NOMO-1 (cell line): ENCODE data around the gene RNF183.
"Not testable (repeated sequence)": the region's sequence is repeated elsewhere in the genome, so short reads cannot be mapped to it uniquely, and the experiment has no call there.

ENCODE experiments used
- DNase-seq, 2 experiments: peaks; one replicate each; lab custom pipeline; 2025; ENCODE audit not compliant: unreplicated experiment in 2 of 2; lab: John Stamatoyannopoulos, UW

The RNF183 gene

GRCh38 chr9:113275157-113276131 lies 27.7 kb downstream of the RNF183 start, which contains the start of the genes CDC26 and PRPF4:
Gene CDC26 (minus strand): TSS chr9:113275572. CDS start chr9:113272507, 3,065 bp downstream.
Gene PRPF4 (plus strand): TSS chr9:113275658. CDS start chr9:113275744, 86 bp downstream.
- peak; percentile 96 to 97 for DNase-seq

- peak; percentile 40 to 75 for DNase-seq
These were observed 28.6 kb downstream of the RNF183 start for GRCh38 chr9:113274474-113275156.

GRCh38 chr9:113269871-113270270 lies 33.3 kb downstream of the RNF183 start:
- no peak for DNase-seq

GRCh38 chr9:113269355-113269754 lies 33.8 kb downstream of the RNF183 start:
- DNase-seq = no peak

GRCh38 chr9:113267911-113268566 lies 35.1 kb downstream of the RNF183 start:
- DNase-seq = no peak

GRCh38 chr9:113266174-113266573 lies 37.0 kb downstream of the RNF183 start:
- no peak for DNase-seq

GRCh38 chr9:113261917-113262671 lies 41.1 kb downstream of the RNF183 start:
- no peak for DNase-seq

GRCh38 chr9:113258282-113258681 lies 44.9 kb downstream of the RNF183 start:
- no peak for DNase-seq

GRCh38 chr9:113257863-113258262 lies 45.3 kb downstream of the RNF183 start:
- no peak for DNase-seq

GRCh38 chr9:113255438-113255837 lies 47.7 kb downstream of the RNF183 start:
- DNase-seq = peak; percentile 51 to 70

GRCh38 chr9:113254991-113255390 lies 48.2 kb downstream of the RNF183 start:
- DNase-seq = no peak

- no peak for DNase-seq
These were observed 52.4 kb downstream of the RNF183 start for GRCh38 chr9:113250807-113251206.

GRCh38 chr9:113249661-113250060 lies 53.5 kb downstream of the RNF183 start:
- not testable (repeated sequence) for DNase-seq

GRCh38 chr9:113247640-113248039 lies 55.5 kb downstream of the RNF183 start:
- DNase-seq = no peak
